Measurements from ENCODE around the gene ZNF611. TPM values are rescaled to one million over a fixed set of nuclear protein-coding genes. Genes with fewer than 3 reads are reported as not detected.

The ZNF611 gene
- polyA plus RNA-seq, 1 of the 3 experiments (the other 2 are of a cell fraction): 2.6 TPM

- H3F3A ChIP-seq (replicated peaks; ENCODE audit: insufficient read depth): peaks cover 10% of the 10 kb centered on the region
- peak overlapping the region; percentile 70 to 82 for H3K4me3 ChIP-seq (ENCODE audit: low read depth in 2 of 2, low read length in 1 of 2)
- H3K79me2 ChIP-seq (ENCODE audit: insufficient read depth): peaks cover 33% of the 10 kb centered on the region; the same call in 1 of the 2 replicates
- no peaks in the 10 kb centered on the region for H4K20me1 ChIP-seq (ENCODE audit: insufficient read depth)
- ChIA-PET POLR2A (interaction anchor here (0.6 kb wide), 1 partner anchor 537 kb away, joined by 5 read pairs; no protein-coding TSS in a partner anchor), CTCF (interaction anchor here (1.0 kb wide), 1 partner anchor 9 kb away, joined by 3 read pairs; no protein-coding TSS in a partner anchor)
- 23% methylated on average over 45 of the region's 47 CpGs for WGBS (ENCODE audit: low lambda C conversion rate)
- H3K27ac ChIP-seq (ENCODE audit: low read depth in 2 of 2, low read length in 1 of 2): peak overlapping the region; percentile 73 to 77
- no peaks in the 10 kb centered on the region for H3K27me3 ChIP-seq (ENCODE audit: insufficient read depth)
- H3K4me1 ChIP-seq (ENCODE audit: control insufficient read depth in 1 of 2, insufficient read depth in 2 of 2, low read depth in 1 of 2, low read length in 1 of 2): peaks cover 0 to 3% of the 10 kb centered on the region in 2 experiments; a peak in 1 of 4 replicates
- no peaks in the 10 kb centered on the region for H3K36me3 ChIP-seq (replicated peaks in 1 of 2; ENCODE audit: control insufficient read depth in 1 of 2, insufficient read depth in 2 of 2, low read length in 1 of 2)
- peak overlapping the region; percentile 93 for H3K4me2 ChIP-seq
- peak; percentile 94 for DNase-seq
- peak overlapping the region; percentile 94 for H2AFZ ChIP-seq (ENCODE audit: low read depth)
- H3K9ac ChIP-seq: peak overlapping the region; percentile 68
- TF ChIP-seq FOXM1 (IDR thresholded peaks at IDR 0.05; ENCODE audit: low read depth) (no peak), MAX (IDR thresholded peaks at IDR 0.05; ENCODE audit: low read depth) (peak; percentile 80), RAD21 (IDR thresholded peaks at IDR 0.05; ENCODE audit: low read length) (peak; percentile 27), GATA2 (CRISPR knock-in tag; IDR thresholded peaks at IDR 0.05) (no peak), TAF1 (IDR thresholded peaks at IDR 0.05; ENCODE audit: borderline replicate concordance, low read depth, low read length) (peak; percentile 35; the same call in 1 of the 2 replicates), NFIC (IDR thresholded peaks at IDR 0.05; ENCODE audit: borderline replicate concordance) (no peak), EZH2phosphoT487 (IDR thresholded peaks at IDR 0.05; ENCODE audit: borderline replicate concordance, low read depth) (no peak), RFX5 (IDR thresholded peaks at IDR 0.05; ENCODE audit: low read length) (no peak), TEAD4 (IDR thresholded peaks at IDR 0.05; ENCODE audit: borderline replicate concordance, insufficient read depth) (no peak), ELF1 (IDR thresholded peaks at IDR 0.05) (0 out of 2 replicates have a peak, but pooled peaks have one; percentile 45), MEF2A (IDR thresholded peaks at IDR 0.05; ENCODE audit: borderline replicate concordance, low read depth) (no peak), TCF12 (IDR thresholded peaks at IDR 0.05) (peak; percentile 10; the same call in 1 of the 2 replicates), SMC3 (IDR thresholded peaks at IDR 0.05; ENCODE audit: low read depth, low read length) (peak; percentile 15; the same call in 1 of the 2 replicates), SIN3A (IDR thresholded peaks at IDR 0.05; ENCODE audit: borderline replicate concordance, low read depth, low read length) (no peak), EP300 (IDR thresholded peaks at IDR 0.05; ENCODE audit: borderline replicate concordance in 1 of 2, low read depth in 1 of 2, low read length in 1 of 2) (peak; percentile 15 to 44; a peak in 2 of 4 replicates), CHD2 (IDR thresholded peaks at IDR 0.05; ENCODE audit: low read length, partially characterized antibody) (peak; percentile 27), RCOR1 (IDR thresholded peaks at IDR 0.05; ENCODE audit: low read length) (no peak), NRF1 (IDR thresholded peaks at IDR 0.05; ENCODE audit: low read depth, low read length) (peak; percentile 57), POLR2AphosphoS5 (IDR thresholded peaks at IDR 0.05; ENCODE audit: low read depth, low read length) (peak; percentile 75; the same call in 1 of the 2 replicates), MXI1 (IDR thresholded peaks at IDR 0.05; ENCODE audit: low read depth, low read length) (peak; percentile 73), GABPA (IDR thresholded peaks at IDR 0.05; ENCODE audit: low read depth) (peak; percentile 33; the same call in 1 of the 2 replicates)
- TF ChIP-seq, protein P1, sequence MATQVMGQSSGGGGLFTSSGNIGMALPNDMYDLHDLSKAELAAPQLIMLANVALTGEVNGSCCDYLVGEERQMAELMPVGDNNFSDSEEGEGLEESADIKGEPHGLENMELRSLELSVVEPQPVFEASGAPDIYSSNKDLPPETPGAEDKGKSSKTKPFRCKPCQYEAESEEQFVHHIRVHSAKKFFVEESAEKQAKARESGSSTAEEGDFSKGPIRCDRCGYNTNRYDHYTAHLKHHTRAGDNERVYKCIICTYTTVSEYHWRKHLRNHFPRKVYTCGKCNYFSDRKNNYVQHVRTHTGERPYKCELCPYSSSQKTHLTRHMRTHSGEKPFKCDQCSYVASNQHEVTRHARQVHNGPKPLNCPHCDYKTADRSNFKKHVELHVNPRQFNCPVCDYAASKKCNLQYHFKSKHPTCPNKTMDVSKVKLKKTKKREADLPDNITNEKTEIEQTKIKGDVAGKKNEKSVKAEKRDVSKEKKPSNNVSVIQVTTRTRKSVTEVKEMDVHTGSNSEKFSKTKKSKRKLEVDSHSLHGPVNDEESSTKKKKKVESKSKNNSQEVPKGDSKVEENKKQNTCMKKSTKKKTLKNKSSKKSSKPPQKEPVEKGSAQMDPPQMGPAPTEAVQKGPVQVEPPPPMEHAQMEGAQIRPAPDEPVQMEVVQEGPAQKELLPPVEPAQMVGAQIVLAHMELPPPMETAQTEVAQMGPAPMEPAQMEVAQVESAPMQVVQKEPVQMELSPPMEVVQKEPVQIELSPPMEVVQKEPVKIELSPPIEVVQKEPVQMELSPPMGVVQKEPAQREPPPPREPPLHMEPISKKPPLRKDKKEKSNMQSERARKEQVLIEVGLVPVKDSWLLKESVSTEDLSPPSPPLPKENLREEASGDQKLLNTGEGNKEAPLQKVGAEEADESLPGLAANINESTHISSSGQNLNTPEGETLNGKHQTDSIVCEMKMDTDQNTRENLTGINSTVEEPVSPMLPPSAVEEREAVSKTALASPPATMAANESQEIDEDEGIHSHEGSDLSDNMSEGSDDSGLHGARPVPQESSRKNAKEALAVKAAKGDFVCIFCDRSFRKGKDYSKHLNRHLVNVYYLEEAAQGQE (IDR thresholded peaks at IDR 0.05; ENCODE audit: low read depth, low read length): no peak
- TF ChIP-seq, protein P2, sequence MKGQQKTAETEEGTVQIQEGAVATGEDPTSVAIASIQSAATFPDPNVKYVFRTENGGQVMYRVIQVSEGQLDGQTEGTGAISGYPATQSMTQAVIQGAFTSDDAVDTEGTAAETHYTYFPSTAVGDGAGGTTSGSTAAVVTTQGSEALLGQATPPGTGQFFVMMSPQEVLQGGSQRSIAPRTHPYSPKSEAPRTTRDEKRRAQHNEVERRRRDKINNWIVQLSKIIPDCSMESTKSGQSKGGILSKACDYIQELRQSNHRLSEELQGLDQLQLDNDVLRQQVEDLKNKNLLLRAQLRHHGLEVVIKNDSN (IDR thresholded peaks at IDR 0.05; ENCODE audit: borderline replicate concordance, low read depth): no peak
- TF ChIP-seq, protein P3, sequence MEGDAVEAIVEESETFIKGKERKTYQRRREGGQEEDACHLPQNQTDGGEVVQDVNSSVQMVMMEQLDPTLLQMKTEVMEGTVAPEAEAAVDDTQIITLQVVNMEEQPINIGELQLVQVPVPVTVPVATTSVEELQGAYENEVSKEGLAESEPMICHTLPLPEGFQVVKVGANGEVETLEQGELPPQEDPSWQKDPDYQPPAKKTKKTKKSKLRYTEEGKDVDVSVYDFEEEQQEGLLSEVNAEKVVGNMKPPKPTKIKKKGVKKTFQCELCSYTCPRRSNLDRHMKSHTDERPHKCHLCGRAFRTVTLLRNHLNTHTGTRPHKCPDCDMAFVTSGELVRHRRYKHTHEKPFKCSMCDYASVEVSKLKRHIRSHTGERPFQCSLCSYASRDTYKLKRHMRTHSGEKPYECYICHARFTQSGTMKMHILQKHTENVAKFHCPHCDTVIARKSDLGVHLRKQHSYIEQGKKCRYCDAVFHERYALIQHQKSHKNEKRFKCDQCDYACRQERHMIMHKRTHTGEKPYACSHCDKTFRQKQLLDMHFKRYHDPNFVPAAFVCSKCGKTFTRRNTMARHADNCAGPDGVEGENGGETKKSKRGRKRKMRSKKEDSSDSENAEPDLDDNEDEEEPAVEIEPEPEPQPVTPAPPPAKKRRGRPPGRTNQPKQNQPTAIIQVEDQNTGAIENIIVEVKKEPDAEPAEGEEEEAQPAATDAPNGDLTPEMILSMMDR (IDR thresholded peaks at IDR 0.05): peak; percentile 28; the same call in 1 of the 2 replicates
- TF ChIP-seq, protein P4, sequence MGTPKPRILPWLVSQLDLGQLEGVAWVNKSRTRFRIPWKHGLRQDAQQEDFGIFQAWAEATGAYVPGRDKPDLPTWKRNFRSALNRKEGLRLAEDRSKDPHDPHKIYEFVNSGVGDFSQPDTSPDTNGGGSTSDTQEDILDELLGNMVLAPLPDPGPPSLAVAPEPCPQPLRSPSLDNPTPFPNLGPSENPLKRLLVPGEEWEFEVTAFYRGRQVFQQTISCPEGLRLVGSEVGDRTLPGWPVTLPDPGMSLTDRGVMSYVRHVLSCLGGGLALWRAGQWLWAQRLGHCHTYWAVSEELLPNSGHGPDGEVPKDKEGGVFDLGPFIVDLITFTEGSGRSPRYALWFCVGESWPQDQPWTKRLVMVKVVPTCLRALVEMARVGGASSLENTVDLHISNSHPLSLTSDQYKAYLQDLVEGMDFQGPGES (IDR thresholded peaks at IDR 0.05; ENCODE audit: low read depth, low read length): no peak
- no peaks in the 10 kb centered on the region for H3K9me2 ChIP-seq
- H3K9me3 ChIP-seq: no peaks in the 10 kb centered on the region
These were observed 44.3 kb downstream of the ZNF611 start for GRCh38 chr19:52690369-52691214.

Data from SK-N-SH (cell line).